DMS 273 (cell line): Measurements from ENCODE around the gene DPYD.
A peak's percentile ranks its signal among the peaks of the same experiment; 100 is the strongest.

Experiments used
- DNase-seq: peaks from one replicate; lab custom pipeline; 2025; ENCODE audit not compliant: unreplicated experiment; lab: John Stamatoyannopoulos, UW

The DPYD gene

GRCh38 chr1:97920832-97921571, at the start of gene DPYD:
Gene DPYD, minus strand, starts transcription at chr1:97921034. Its CDS starts 112 bp downstream, at chr1:97920922.
- peak; percentile 97 for DNase-seq

GRCh38 chr1:97960470-97960869, 39.6 kb upstream of the DPYD start:
- DNase-seq: no peak

- DNase-seq: no peak
These were observed 26.9 kb upstream of the DPYD start for GRCh38 chr1:97947695-97948094.

GRCh38 chr1:97943354-97943753, 22.5 kb upstream of the DPYD start:
- no peak for DNase-seq

GRCh38 chr1:97942161-97943123, 21.6 kb upstream of the DPYD start:
- no peak for DNase-seq

- no peak for DNase-seq
These were observed 17.4 kb upstream of the DPYD start for GRCh38 chr1:97938285-97938642.

- no peak for DNase-seq
These were observed 16.1 kb upstream of the DPYD start for GRCh38 chr1:97936976-97937375.

- DNase-seq: no peak
These were observed 13.7 kb upstream of the DPYD start for GRCh38 chr1:97934491-97934890.

- DNase-seq: peak; percentile 40
These were observed 9.3 kb upstream of the DPYD start for GRCh38 chr1:97929874-97930851.

GRCh38 chr1:97926017-97926708, 5.3 kb upstream of the DPYD start:
- DNase-seq: no peak

- peak; percentile 77 for DNase-seq
These were observed 4.3 kb upstream of the DPYD start for GRCh38 chr1:97925151-97925550.

GRCh38 chr1:97923811-97924210, 3.0 kb upstream of the DPYD start:
- DNase-seq: peak; percentile 61

- DNase-seq: peak; percentile 82
These were observed 480 bp downstream of the DPYD start for GRCh38 chr1:97920276-97920831.

- DNase-seq: peak; percentile 13
These were observed 1.1 kb downstream of the DPYD start for GRCh38 chr1:97919585-97920261.

GRCh38 chr1:97918961-97919360, 1.9 kb downstream of the DPYD start:
- peak; percentile 18 for DNase-seq

- no peak for DNase-seq
These were observed 7.2 kb downstream of the DPYD start for GRCh38 chr1:97913506-97914139.

GRCh38 chr1:97911266-97912215, 9.3 kb downstream of the DPYD start:
- peak; percentile 17 for DNase-seq

- DNase-seq: no peak
These were observed 11.6 kb downstream of the DPYD start for GRCh38 chr1:97909266-97909665.
